ENCODE results near the gene CD80. TPM values are rescaled to one million over a fixed set of nuclear protein-coding genes. Genes with fewer than 3 reads are reported as not detected.

CD80 gene
- total RNA-seq, 4 donors from 2014 or later = 0.50 to 0.96 (median 0.93) TPM; not detected in 1

DNA sequence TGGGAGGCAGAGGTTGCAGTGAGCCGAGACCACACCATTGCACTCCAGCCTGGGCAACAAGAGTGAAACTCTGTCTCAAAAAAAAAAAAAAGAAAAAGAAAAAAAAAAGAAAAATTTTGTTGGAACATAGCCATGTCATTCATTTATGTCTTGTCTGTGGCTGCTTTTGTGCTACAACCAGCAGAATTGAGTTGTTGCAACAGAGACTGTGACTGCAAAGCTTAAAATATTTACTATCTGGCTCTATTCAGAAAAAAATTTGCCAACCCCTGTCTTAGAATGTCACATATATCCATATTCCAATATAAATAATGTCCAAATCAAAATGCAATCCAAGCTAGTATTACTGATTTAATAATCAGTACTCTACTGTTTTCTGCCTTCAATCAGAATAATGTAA is 25.1 kb downstream of the CD80 start:
- TF ChIP-seq, protein P1, sequence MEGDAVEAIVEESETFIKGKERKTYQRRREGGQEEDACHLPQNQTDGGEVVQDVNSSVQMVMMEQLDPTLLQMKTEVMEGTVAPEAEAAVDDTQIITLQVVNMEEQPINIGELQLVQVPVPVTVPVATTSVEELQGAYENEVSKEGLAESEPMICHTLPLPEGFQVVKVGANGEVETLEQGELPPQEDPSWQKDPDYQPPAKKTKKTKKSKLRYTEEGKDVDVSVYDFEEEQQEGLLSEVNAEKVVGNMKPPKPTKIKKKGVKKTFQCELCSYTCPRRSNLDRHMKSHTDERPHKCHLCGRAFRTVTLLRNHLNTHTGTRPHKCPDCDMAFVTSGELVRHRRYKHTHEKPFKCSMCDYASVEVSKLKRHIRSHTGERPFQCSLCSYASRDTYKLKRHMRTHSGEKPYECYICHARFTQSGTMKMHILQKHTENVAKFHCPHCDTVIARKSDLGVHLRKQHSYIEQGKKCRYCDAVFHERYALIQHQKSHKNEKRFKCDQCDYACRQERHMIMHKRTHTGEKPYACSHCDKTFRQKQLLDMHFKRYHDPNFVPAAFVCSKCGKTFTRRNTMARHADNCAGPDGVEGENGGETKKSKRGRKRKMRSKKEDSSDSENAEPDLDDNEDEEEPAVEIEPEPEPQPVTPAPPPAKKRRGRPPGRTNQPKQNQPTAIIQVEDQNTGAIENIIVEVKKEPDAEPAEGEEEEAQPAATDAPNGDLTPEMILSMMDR (IDR thresholded peaks at IDR 0.05) = no peak
- no peak for DNase-seq (ENCODE audit: low spot score)
- no peak for ATAC-seq (ENCODE audit: low FRiP score)

DNA sequence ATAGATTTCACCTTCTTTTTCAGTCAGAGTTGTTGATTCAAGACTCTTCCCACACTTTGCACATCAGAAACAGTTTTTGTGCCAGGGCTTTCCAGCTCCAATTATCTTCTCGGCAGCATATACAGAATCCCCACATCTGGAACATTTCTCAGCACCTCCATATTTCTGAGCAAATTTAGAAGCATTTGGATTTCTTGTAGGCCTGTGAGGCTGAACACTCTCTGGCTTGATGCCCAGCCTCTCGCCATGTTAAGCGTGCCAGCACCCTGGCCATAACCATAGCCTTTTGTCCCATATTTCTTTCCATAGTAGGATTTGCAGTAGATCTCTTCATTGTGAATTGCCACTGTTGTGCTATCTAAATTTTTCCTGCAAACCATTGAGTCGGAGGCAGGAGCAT is 28.3 kb downstream of the CD80 start:
- ATAC-seq (ENCODE audit: low FRiP score) = no peak
- no peak for DNase-seq (ENCODE audit: low spot score)
- TF ChIP-seq, protein P1 (IDR thresholded peaks at IDR 0.05) = no peak

DNA sequence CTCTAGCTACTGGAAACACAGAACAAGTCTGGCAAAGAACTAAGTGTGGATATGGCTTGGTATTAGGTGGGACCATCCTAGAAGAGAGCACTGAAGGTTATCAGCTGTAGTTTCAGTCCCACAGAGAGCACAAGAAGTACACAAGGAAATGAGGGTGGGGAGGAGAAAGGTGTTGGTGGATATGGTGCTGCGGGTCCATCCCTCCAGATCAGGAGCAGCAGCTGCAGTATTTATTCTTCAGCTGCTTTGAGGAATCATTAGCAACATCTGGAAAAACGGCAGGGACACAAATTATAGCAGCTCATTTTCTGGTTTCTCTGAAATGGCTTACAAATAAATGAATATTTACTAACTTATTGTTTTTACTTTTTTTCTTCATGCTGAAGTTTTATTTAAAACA is 29.0 kb downstream of the CD80 start:
- no peak for DNase-seq (ENCODE audit: low spot score)
- TF ChIP-seq, protein P1 (IDR thresholded peaks at IDR 0.05) = no peak
- ATAC-seq (ENCODE audit: low FRiP score) = no peak

DNA sequence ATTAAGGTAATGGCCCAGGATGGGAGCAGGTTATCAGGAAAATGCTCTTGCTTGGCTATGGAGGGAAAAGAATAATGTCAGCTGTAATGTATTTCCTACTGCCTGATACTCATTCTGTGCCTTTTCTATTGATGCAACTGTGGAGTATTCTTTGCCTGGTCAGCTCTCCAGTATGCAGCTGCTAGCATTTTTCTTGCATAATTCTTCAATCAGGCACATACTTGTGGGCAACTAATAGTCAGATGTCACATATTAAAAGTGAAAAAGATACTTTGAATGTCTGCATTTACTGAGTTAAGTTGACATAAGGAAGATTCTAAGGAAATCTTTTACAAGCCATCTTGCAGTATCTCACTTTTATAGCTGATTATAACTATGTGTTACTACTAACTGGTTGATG is 29.5 kb downstream of the CD80 start:
- ATAC-seq (ENCODE audit: low FRiP score) (no peak), DNase-seq (ENCODE audit: low spot score) (no peak)
- TF ChIP-seq, protein P1 (IDR thresholded peaks at IDR 0.05) = no peak

DNA sequence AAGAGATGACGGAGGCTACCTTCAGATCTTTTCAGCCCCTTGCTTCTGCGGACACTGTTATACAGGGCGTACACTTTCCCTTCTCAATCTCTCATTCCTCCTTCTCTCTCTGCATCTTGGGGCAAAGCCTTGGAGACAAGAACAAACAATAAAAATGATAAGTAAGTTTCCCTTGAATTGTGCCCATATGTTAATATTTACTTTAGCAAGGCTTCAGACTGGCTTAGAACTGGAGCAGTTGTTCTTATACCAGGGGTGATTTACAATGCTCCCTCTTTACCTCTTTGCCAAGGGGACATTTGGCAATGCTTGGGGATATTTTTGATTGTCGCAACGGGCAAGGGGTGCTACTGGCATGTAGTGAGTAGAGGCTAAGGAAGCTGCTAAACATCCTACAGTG is 31.7 kb downstream of the CD80 start:
- DNase-seq (ENCODE audit: low spot score) = no peak
- TF ChIP-seq, protein P1 (IDR thresholded peaks at IDR 0.05) = no peak
- ATAC-seq (ENCODE audit: low FRiP score) = no peak

DNA sequence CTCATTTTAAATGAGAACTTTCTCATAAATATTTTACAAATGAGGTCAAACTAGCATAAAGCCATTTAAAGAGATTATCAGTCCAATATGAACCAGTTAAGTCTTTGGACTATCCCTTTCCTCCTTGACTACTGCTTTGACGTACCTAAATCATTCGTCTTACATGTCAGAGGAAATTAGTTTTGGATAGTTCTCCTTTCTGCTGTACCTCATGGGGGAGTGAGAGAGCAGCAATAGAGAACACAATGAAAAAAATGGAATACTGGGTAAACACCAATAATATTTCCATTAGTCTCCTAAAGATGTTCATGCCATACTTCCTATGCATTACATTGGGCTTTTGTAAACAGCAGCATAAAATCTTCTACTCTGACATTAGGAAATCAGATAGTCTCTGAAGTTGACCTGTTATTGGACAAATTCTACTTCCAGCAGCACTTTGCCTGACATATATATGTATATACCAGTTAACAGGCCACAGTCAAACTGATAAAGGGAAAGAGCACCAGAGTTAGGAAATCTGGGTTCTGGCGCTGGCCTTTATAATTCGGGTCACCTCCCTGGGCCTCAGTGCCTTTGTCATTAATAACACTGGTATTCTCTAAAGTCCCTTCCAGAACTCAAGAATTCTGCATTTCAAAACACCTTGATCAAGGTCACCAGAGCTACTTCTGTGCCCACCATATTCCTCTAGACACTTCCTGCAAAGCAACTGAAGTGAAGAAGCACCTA is 34.3 kb downstream of the CD80 start:
- peak; percentile 37 for ATAC-seq (ENCODE audit: low FRiP score)
- DNase-seq (ENCODE audit: low spot score) = no peak
- TF ChIP-seq, protein P1 (IDR thresholded peaks at IDR 0.05) = no peak

DNA sequence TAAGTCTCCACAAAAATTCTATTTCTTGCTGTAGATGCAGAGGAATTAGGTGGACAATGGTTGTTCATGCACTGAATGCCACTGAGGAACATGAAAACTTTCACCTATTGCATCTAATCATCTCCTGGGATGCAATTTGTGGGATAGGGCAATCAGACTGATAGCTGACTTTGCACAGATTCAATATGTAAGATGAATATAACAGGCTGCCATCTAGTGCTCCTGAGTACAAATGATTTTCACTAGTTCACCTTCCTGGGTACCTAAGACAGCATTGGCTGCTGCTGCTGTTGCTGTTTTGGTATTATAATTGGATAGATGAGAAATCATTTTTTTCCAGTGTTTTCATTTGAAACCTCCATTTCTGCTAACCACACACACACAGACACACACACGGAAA is 41.4 kb downstream of the CD80 start:
- no peak for DNase-seq (ENCODE audit: low spot score)
- TF ChIP-seq, protein P1 (IDR thresholded peaks at IDR 0.05) = no peak
- ATAC-seq (ENCODE audit: low FRiP score) = no peak

All from omental fat pad (tissue), 4 donors.